H1 (cell line): ENCODE results near the gene CTTNBP2NL. TPM values are rescaled to one million over a fixed set of nuclear protein-coding genes. Genes with fewer than 3 reads are reported as not detected.

Experiments used
- CBX5 ChIP-seq: fragments of 300-800, 300-1000 bp; sonication (generic); IDR thresholded peaks from 2 replicates; pipeline ENCODE4 v1.7.1; 2016; ENCODE audit warnings: antibody characterized with exemption, low read length, low read depth
- RNF2 ChIP-seq: fragments of 200-900, 300-1000 bp; sonication (generic); IDR thresholded peaks from 2 replicates; pipeline ENCODE4 v1.7.1; 2016; ENCODE audit warnings: borderline replicate concordance, low read depth, mild to moderate bottlenecking, antibody characterized with exemption, low read length; ENCODE audit not compliant: poor library complexity, severe bottlenecking; ENCODE audit errors: missing control alignments
- SUZ12 ChIP-seq: fragments of 200-600 bp; sonication (generic); IDR thresholded peaks from 2 replicates; pipeline ENCODE4 v1.6.1; 2012; ENCODE audit warnings: mild to moderate bottlenecking, inconsistent platforms, low read length, moderate library complexity, mixed read lengths
- TCF12 ChIP-seq: IDR thresholded peaks from 2 replicates; pipeline ENCODE4 v1.6.1; 2011; ENCODE audit warnings: low read depth, mild to moderate bottlenecking, low read length
- polyA plus RNA-seq, 7 experiments: library from polyadenylated mRNA; depleted of rRNA in 3 of 7; stranded (reverse) in 5 of 7; unstranded in 2 of 7; fragments of >200 nt in 5 of 7; fragments of 200-250 nt in 2 of 7; gene quantifications; 1 replicate in 5 of 7; 2 replicates in 1 of 7; 4 replicates in 1 of 7; pipeline versions ENCODE4 v1.2.1 to v1.2.3, GENCODE V29; 2011 to 2013; ENCODE audit warnings: missing spikeins in 2 of 7, mixed read lengths in 2 of 7
- total RNA-seq: library from RNA; stranded (reverse); fragmentation: NEBNext Ultra II Directional; extraction: Animal tissue kit (Norgen Biotek cat#: 25700); gene quantifications from 2 replicates; pipeline ENCODE4 v1.2.1, GENCODE V29; 2021

Gene CTTNBP2NL
- total and polyA plus RNA-seq, 2 of the 8 experiments (the other 6 are each of a cell fraction or from before 2014, with no cell fraction given): 6.4 to 35.1 TPM

- no peak for TF ChIP-seq RNF2
- no peak for TF ChIP-seq TCF12
- no peak for TF ChIP-seq SUZ12
- no peak for TF ChIP-seq CBX5
- TF ChIP-seq, all 59 proteins: peak for 0
These were observed 2.4 kb upstream of the CTTNBP2NL start (continued) for GRCh38 chr1:112393631-112393974.
